NCI-H82 treated with DMSO at 0.1 percent for 48 hours (cell line): ENCODE data around the gene RAB8B.

Experiments used
- DNase-seq: peaks from one replicate; lab custom pipeline; 2025; ENCODE audit not compliant: unreplicated experiment; lab: John Stamatoyannopoulos, UW

Gene RAB8B

DNA sequence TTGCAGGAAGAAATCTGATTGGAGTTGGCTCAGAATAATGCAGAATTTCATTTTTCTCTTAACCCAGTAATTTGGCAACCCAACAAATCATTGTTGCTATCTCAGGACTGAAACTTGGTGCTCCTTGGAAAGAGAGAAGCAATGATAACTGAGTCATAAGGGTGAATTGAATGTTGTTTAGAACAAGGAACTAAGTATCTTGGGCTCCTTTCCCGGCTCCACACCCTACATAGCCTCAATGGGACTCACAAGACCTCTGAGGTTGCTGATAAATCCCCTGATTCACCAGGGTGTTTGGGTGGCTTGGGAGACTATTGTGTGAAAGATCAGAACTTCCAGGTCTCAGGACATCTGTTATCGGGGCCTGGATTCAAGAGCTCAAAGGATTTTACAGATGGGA is 7.8 kb upstream of the RAB8B start:
- no peak for DNase-seq

DNA sequence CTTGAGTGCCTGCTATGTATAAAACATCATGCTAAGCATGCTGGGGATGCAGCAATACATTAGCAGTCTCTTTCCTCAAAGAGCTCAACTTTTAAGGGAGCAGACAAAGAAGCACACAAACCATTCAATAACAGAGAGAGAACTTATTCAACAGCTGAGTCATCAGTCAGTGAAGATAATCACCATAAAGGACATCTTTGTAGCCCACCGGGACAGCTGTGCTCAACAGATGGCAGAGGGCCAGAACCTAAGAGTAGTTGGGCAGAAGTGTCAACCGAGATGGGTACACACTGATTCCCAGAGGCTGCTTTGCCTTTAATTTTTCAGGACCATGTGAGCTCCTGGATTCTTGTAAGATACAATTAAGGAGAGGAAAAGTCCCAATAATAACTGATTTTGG is 4.2 kb upstream of the RAB8B start:
- DNase-seq: no peak

DNA sequence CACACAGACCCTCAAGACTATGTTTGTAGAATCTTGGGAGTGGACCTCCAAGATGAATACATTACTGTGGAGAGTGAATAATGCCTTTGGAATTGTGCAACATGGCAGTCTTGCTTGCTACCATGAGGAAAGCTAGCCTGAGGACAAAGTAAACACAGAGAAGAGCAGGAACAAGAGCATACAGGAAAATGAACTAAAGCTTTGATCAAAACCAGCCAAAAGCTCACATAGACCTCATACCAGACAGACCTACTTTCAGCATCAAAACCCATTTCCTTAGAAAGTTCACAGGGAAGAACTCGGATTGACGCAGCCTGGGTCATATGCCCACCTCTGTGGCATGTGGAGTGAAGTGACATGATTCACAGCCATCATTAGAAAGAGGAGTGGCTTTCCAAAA is 3.3 kb upstream of the RAB8B start:
- no peak for DNase-seq

DNA sequence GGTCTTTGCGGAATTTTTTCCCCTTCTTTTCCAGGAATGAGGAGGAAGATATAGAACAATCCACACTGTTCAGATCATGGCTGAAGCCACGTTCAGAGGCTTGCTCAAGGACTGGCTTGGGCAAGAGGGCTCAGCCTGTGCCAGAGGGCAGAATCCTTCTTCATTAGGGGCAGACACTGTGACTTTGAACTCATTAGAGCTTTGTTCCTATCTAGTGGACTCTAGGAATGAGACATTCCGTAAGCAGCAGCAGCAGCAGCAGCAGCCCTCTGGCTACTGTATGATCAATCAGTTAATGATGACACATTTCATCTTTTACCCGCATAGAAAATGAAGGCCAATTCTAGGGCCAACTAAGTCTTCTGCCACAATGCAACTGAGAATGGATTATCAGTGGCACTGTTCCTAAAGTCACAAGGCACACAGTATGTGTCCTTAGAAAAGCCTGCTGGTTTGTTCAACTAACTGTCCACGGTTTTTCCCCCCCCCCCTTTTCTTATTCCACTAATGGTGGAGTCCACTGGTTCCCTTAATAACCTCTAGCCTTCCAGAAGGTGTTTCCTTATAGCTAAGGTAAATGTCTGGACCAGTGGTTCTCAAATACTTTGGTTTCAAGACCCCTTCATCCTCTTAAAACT is 1.7 kb upstream of the RAB8B start:
- no peak for DNase-seq

DNA sequence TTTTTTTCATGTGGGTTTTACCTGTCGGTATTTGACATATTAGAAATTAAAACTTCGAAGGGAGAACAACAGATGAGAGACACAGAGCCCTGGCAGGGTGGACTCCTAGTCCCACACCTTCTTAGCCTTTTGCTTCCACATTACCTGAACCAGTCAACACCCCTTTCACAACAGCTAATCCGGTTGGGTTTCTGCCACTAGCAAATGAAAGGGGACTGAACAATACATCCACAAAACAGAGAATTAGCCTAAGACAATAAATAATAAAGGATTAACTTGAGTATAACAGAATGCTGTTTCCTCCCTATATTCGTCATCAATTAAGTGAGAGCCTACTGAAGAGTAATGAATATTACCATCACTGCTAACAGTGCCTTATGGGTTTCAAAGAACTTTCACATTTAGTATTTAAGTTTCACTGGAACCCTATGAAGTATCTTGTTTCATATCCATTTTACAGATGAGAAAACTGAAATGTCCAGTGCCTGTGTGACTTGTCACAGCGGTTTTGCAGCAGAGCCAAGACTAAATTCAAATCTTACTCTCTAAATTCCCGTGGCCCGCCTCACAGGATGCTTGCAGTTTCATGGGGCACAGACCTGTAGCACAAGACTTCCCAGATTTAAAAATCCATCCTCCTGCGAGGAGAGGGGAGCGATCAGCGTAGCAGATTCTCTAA is 1.0 kb upstream of the RAB8B start:
- no peak for DNase-seq

DNA sequence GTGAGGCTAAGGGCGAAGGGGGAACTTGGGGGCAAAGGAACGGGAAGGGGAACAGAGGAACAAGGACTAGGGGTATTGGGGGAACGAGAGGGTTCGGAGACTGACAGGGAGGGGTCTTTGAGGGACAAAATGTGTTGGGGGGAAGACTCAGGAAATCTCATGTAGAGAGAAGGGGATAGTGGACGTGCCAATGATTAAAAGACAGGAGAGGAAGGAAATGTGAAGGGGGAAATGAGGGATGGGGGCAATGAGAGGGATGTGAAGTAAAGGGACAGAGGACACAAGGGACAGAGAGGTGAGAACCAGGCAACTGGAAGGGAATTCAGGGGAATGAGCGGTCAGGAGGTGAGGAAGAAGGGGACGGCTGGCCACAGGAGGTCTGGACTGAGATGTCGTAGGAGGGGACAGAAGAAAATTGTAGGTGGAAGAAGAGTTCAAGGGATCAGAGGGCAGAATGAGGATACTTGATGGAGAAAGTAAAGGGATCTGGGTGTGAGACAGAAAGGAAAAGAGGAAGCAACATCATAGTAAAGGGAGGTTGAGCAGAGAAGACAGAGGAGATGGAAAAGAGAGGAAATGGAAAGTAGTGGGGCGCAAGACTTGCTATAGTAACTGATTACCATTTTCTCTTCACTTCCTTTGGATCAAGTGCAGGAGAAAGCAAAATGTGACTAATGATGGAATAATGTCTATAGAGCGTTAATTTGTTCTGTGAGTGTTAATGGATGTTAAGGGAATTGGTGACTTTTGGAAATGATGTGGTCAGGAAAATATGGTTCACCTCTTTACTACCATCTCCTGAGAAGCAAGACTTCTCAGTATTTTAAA is 749 bp downstream of the RAB8B start:
- no peak for DNase-seq

DNA sequence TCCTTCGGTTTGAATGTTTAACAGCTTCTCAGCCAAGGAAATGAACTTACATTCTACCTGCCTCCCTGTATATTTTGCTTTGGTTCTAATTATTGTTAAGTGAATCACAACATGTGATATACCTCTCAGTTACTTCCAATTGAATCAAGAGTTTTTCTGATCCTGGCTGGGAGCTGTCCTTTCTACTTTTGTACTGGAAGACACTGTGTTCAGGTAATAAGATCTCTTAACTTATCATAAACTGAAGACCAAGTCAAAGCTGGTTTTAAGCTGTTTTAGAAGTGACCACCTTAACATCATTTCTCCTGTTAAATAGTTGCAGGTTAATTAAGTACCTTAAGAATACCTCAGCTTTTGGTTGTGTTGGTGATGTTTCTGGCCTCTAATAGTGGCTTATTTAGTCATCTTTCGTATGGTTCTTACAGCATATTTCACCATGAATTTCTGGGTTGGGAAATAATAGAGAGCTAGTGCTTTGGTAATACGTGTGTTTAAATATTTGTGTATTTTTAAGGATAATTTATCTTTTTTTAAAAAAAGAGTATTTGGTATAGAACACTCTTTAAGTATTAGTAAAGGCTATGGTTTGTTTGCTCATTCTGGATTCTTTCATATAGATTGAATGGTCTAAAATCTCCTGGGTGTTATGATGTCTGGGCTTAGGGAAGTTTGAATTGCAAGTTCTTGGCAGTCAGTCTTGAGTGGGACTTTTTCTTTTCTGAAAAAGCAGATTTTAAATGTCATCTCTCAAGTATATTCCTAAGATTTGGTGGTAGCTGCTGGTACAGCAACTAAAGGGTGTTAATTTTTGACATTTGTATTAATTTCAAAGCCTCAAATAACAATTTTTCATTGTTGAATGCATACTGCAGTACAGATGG is 1.6 kb downstream of the RAB8B start:
- DNase-seq: no peak

DNA sequence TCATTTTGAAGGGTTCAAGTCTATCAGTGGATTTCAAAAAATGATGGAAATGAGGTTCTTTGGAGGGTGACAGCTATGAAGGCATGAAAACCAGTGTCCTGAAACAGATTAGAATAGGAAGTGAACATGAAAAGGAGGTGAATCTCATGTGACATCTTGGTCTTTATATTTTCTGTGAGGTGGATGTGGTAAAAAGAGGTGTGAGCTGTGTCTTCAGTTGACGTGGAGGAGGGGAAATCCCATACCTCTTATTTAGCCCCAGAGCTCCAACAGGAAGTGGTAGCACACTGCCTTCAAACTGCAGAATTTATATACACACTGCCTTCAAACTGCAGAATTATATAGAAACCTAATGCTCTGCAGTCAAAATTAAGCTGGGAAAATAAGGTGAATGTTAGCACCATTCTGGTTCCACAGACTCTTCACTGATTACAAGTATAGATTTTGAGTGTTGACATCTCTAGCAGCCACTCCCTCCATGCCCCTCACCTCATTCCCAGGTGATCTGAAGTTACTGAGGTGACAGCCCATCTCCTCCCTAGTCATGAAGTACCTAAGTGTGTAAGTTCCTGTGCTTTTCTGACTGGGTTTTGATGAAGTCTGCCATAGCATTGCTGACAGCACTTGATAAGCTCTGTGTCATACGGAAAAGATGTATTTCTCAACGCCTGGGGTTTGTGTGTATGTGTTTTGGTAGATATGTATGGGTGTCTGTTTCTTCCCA is 2.7 kb downstream of the RAB8B start:
- no peak for DNase-seq

DNA sequence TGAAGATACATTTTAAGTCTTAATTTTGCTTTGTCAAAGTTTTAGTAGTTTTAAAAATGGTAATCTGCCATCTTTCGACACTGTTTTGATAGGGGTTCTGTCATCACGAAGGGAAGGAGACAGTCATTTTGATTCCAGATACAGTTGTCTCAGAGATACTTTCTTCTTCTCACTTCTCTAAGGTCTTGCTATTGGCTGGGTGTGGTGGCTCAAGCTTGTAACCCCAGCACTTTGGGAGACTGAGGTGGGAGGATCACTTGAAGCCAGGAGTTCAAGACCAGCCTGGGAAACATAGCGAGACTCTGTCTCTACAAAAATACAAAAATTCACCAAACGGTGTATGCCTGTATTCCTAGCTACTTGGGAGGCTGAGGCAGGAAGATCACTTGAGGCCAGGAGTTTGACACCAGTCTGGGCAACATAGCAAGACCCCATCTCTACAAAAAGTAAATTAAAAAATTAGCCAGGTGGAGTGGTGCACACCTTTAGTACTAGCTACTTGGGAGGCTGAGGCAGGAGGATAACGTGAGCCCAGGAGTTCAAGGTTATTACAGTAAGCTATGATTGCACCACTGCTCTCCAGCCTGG is 3.3 kb downstream of the RAB8B start:
- DNase-seq: no peak

DNA sequence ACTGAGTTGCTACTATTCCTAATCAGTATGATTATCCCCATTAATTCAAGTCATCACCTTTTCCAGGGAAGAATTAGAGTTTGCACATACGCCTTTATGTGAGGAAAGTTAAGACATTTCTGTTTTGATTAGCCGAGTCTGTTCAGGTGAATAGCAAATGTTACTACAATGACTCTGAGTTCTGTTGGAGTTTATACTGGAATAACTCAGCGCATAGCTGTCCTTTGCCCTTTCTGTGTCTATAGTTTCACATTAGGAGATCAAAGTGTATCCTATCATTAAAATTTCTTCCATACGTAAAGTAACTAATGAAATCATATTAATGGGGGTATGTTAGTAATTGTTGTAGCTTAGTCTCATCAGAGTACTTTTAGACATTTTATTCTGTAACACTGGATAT is 4.9 kb downstream of the RAB8B start:
- no peak for DNase-seq

DNA sequence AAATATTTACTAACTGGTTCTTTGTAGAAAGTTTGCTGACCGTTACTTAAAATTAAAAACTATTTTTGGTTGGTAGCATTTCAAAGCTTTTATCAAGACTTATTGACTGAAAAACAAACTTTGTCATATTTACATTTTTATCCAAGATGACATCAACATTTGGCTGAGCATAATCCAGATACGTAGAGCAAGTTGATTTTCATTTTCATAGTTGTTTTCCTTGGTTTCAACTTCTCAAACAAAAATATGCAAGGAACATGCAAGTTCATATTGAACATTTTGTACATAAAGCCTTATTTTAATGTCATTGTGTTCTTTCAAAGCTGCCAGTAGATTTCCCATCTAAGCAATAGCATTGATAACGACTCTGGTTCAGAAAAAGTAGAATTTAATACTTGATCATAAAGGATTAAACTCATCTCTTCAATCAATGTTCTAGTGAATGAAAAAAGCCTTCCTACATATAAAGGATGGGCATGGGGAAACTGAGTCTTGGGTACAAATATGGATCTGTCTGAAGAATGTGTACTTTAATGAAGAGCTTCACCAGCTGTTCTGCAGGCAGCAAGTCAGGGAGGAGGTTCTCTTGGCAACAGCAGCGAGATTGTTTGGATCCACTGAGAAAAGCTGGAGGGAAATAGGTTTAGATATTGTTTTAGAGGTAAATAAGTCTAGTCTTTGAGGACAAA is 5.6 kb downstream of the RAB8B start:
- DNase-seq: no peak

DNA sequence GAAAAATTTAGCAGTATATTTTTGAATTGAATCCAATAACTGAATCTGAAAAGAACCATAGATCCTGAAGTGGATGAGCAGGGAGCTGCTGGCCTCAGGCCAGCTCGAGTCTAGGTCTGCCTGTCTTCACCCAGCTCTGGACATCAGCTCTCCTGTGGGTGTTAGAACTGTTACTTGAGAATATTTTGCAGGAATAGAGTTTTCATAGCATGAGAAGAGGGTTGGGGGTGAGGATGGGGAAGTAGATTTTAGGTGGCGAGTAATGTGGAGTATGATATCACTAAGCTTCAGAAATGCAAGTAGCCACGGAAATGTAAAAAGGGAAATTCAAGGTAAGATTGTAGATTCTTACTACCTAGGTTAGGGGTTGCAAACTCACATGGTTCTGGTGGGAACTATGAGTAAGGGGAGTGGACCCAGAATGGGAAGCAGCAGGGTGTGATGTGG is 6.2 kb downstream of the RAB8B start:
- no peak for DNase-seq

DNA sequence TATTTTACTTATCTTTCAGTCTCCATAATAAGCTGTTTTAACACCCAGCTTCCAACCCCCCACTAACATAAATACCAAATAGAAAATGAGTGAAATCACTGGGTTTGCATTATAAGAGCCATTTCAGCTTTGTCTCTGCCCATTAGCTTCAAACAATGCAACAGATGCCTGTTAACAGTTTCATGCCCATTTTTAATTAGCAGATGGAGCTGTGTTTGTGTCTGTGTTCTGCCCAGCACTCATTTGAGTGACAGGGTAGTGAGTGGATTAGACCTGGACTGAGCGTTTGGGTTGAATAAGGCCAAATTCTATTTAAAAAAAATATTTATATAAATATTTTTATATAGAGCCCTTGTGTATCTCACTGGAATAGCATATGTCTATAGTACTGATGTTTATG is 7.4 kb downstream of the RAB8B start:
- no peak for DNase-seq

DNA sequence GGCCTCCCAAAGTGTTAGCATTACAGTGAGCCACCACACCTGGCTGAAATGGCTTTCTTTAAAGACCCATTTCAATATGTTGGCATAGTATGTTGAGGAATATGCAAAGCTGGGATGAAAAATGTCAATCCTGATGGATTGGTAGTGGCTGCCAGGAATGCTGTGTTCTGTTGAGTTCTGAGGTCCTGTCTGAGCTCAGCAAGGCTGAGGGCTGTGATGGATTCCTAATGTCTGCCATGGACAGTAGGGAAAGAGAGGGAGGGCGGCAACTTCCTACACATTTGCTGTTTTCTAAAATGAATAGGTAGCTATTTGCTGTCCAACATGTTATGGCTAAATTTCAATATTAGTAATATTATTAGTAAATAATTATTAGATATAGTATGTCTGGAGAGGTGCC is 8.2 kb downstream of the RAB8B start:
- no peak for DNase-seq

DNA sequence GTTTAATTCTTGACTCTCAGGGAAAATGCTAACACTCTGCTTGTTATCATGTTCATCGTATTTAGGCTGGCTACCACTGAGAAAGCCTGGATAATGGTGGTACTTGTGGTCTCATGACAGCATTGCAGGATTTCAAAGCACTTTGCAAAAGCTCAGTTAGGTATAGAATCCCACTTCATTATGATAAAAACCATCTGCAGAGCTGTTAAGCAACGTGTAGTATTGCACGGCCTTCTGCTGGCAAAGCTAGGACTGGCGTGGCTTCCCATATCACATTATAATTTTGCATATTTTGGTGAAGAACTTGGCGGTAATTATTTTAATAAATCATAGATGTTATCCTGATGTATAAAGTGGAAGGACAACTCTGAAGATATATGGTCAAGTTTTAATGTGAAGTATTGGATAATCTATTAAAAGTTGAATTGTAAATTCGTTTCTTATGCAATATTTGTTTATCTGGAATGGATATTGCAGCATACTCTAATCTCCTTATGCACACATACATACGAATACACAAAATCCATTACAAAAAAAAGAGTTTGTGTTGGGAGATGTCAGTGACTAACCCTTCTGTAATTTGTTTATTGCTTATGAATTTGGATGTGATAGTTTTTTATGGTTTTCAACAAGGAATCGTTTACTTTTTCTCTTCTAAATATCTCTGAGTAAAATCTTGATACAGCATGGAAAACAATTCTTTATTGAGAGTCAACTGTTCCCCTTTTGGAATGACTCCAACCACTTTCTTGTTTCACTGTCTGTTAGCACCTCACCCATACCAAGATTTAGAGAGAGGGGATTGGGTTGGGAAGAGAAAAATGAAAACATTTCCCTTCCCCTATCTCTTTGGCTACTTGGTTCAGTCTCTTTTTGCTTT is 9.2 kb downstream of the RAB8B start:
- DNase-seq: no peak

DNA sequence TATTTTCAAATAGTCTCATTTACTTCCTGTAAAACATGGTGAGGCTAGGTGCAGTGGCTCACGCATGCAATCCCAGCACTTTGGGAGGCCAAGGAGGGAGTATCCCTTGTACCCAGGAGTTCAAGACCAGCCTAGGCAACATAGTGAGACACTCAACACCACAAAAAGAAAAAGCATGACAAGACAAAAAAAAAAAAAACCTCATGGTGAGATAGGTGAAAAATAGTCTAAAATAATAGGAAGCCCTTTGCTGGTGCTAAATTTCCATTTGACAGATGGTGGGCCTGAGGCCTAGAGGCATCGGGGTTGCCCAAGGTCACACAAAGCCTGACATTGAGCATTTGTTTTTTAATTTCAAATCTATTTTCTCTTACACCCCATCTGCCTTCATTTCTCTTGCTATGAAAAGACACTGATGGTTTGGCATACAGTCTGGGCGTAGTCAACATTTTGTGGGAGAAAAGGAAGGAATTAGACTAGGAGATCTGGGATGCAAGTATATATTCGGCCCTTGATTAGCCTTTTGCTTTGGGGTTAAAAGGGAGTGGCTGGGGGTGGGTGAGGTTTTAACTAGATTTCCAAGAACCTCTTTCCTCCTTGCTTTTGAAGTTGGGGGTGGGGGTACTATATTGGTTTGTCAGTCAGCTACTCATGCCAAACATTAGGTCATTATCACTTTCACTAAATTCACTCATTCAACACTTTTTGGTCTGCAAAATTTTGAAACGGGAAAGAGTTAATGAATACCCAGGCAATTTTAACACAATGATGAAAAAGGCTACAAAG is 11.3 kb downstream of the RAB8B start:
- no peak for DNase-seq

DNA sequence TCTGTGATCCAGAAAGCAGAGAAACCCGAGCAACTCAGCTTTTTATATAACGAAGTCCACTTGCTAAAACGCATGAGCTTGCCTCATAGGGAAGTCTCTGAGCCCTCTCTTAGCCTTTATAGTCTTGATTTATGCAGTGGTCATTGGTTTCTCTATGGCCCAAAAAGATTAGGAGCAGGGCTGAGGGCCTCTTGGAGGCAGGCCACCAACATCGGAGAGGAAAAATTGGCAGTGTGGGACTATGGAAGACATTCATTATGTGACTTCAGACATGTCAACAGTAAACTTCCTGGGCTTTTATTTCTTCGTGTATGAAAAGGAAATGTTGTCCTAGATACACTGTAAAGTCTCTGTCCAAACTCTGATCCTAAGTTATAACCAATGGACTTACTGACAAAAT is 13.5 kb downstream of the RAB8B start:
- DNase-seq: no peak
